Ovary (tissue), 3 donors: ENCODE data around the gene TEX47.

Experiments used
- CTCF ChIP-seq, 3 donors: fragments of 450-650 bp in 2 of 3; fragments of 200-600 bp in 1 of 3; IDR thresholded peaks; one replicate each; pipeline versions ENCODE4 v1.5.1 to v1.8.0; 2016 to 2022; ENCODE audit warnings: antibody characterized with exemption in 3 of 3, mild to moderate bottlenecking in 1 of 3
- EP300 ChIP-seq: sonication (generic); formaldehyde crosslinking; IDR thresholded peaks from one replicate; pipeline ENCODE4 v1.6.1; 2017; ENCODE audit warnings: antibody characterized with exemption
- POLR2A ChIP-seq: fragments of 450-650 bp; IDR thresholded peaks from one replicate; pipeline ENCODE4 v1.6.1; 2017; ENCODE audit warnings: antibody characterized with exemption, mild to moderate bottlenecking, moderate library complexity
- donor health status: DM: no; HTN: no; CAD: no.

GRCh38 chr7:88789480-88790064 lies 6.0 kb downstream of the TEX47 start:
- TF ChIP-seq CTCF (IDR thresholded peaks at IDR 0.05) (peak in 1 of 3 donors; percentile 30), POLR2A (no peak), EP300 (no peak)
